HG03457 (cell line): ENCODE results near the gene HTR2B.
"Not testable (repeated sequence)": the region's sequence is repeated elsewhere in the genome, so short reads cannot be mapped to it uniquely, and the experiment has no call there.

Source experiments
- ATAC-seq: cut with Tn5 transposase; IDR thresholded peaks from one replicate; pipeline ENCODE4 v1.9.1; 2021; ENCODE audit warnings: moderate number of reproducible peaks; ENCODE audit not compliant: unreplicated experiment

HTR2B gene

GRCh38 chr2:231099918-231100317, 24.9 kb downstream of the HTR2B start:
- ATAC-seq = no peak

GRCh38 chr2:231094736-231095346, 30.0 kb downstream of the HTR2B start:
- no peak for ATAC-seq

GRCh38 chr2:231093933-231094332, 30.9 kb downstream of the HTR2B start:
- no peak for ATAC-seq

GRCh38 chr2:231088754-231089153, 36.1 kb downstream of the HTR2B start:
- no peak for ATAC-seq

GRCh38 chr2:231084565-231084964, 40.3 kb downstream of the HTR2B start:
- ATAC-seq = no peak

- ATAC-seq = no peak
Measured at GRCh38 chr2:231069379-231070054, 55.3 kb downstream of the HTR2B start.

- ATAC-seq = no peak
Measured at GRCh38 chr2:231068525-231069222, 56.2 kb downstream of the HTR2B start.

- not testable (repeated sequence) for ATAC-seq
Measured at GRCh38 chr2:231067531-231067930, 57.3 kb downstream of the HTR2B start.

GRCh38 chr2:231065966-231066365, 58.9 kb downstream of the HTR2B start:
- no peak for ATAC-seq

- ATAC-seq = no peak
Measured at GRCh38 chr2:231063347-231063746, 61.5 kb downstream of the HTR2B start.

GRCh38 chr2:231062776-231063175, 62.1 kb downstream of the HTR2B start:
- no peak for ATAC-seq

- ATAC-seq = no peak
Measured at GRCh38 chr2:231059756-231060155, 65.1 kb downstream of the HTR2B start.

GRCh38 chr2:231058761-231059550, 65.9 kb downstream of the HTR2B start:
- ATAC-seq = no peak
